Measurements from ENCODE around the gene RNF166.

The RNF166 gene

GRCh38 chr16:88721815-88722755 lies 15.9 kb upstream of the RNF166 start:
- no peak for DNase-seq (ENCODE audit: extremely low spot score)
- ChIA-PET CTCF (interaction anchor here (0.9 to 3.1 kb wide), 2 partner anchors 15 to 21 kb away, joined by 5 to 17 read pairs; no protein-coding TSS in a partner anchor), POLR2A (no interaction called here)
- no peak for TF ChIP-seq CTCF (IDR thresholded peaks at IDR 0.05; ENCODE audit: control extremely low read depth, extremely low read depth, low read depth, missing control alignments)

- TF ChIP-seq CTCF (IDR thresholded peaks at IDR 0.05; ENCODE audit: control extremely low read depth, extremely low read depth, low read depth, missing control alignments), result no peak
- ChIA-PET CTCF (interaction anchor here (3.1 kb wide), 1 partner anchor 16 kb away, joined by 17 read pairs; no protein-coding TSS in a partner anchor), POLR2A (no interaction called here)
- DNase-seq (ENCODE audit: extremely low spot score), result no peak
Measured at GRCh38 chr16:88721236-88721635, 15.0 kb upstream of the RNF166 start.

- ChIA-PET CTCF (interaction anchor here (3.1 kb wide), 1 partner anchor 16 kb away, joined by 17 read pairs; no protein-coding TSS in a partner anchor), POLR2A (no interaction called here)
- TF ChIP-seq CTCF (IDR thresholded peaks at IDR 0.05; ENCODE audit: control extremely low read depth, extremely low read depth, low read depth, missing control alignments), result no peak
Measured at GRCh38 chr16:88720396-88720970, 14.3 kb upstream of the RNF166 start.

GRCh38 chr16:88719933-88720296 lies 13.7 kb upstream of the RNF166 start:
- CTCF ChIA-PET, result interaction anchor here (3.1 kb wide), 1 partner anchor 17 kb away, joined by 17 read pairs; no protein-coding TSS in a partner anchor
- POLR2A ChIA-PET, result interaction anchor here (0.8 kb wide), 1 partner anchor 65 kb away, joined by 3 read pairs; the partner anchor contains the start of gene PIEZO1

More at GRCh38 chr16:88720396-88720970, 14.3 kb upstream of the RNF166 start:
- no peak for DNase-seq (ENCODE audit: extremely low spot score)

GRCh38 chr16:88719267-88719932 lies 13.2 kb upstream of the RNF166 start:
- ChIA-PET POLR2A (interaction anchor here (0.8 kb wide), 1 partner anchor 66 kb away, joined by 3 read pairs; the partner anchor contains the start of gene PIEZO1), CTCF (interaction anchor here (3.1 to 6.2 kb wide), 2 partner anchors 17 kb away, joined by 17 to 38 read pairs; no protein-coding TSS in a partner anchor)
- no peak for DNase-seq (ENCODE audit: extremely low spot score)
- TF ChIP-seq CTCF (IDR thresholded peaks at IDR 0.05; ENCODE audit: control extremely low read depth, extremely low read depth, low read depth, missing control alignments), result no peak

More at GRCh38 chr16:88719933-88720296, 13.7 kb upstream of the RNF166 start:
- no peak for DNase-seq (ENCODE audit: extremely low spot score)
- no peak for TF ChIP-seq CTCF (IDR thresholded peaks at IDR 0.05; ENCODE audit: control extremely low read depth, extremely low read depth, low read depth, missing control alignments)

GRCh38 chr16:88718178-88718577 lies 12.0 kb upstream of the RNF166 start:
- no peak for DNase-seq (ENCODE audit: extremely low spot score)
- POLR2A ChIA-PET, result no interaction called here
- CTCF ChIA-PET, result interaction anchor here (1.0 to 6.2 kb wide), 3 partner anchors 15 to 18 kb away, joined by 3 to 38 read pairs (median 4); no protein-coding TSS in a partner anchor
- TF ChIP-seq CTCF (IDR thresholded peaks at IDR 0.05; ENCODE audit: control extremely low read depth, extremely low read depth, low read depth, missing control alignments), result no peak
